ENCODE measurements around the gene MT1HL1. TPM values are rescaled to one million over a fixed set of nuclear protein-coding genes. Genes with fewer than 3 reads are reported as not detected.

Gene MT1HL1
- total RNA-seq, 1 experiment from 2014 or later, result not detected

DNA sequence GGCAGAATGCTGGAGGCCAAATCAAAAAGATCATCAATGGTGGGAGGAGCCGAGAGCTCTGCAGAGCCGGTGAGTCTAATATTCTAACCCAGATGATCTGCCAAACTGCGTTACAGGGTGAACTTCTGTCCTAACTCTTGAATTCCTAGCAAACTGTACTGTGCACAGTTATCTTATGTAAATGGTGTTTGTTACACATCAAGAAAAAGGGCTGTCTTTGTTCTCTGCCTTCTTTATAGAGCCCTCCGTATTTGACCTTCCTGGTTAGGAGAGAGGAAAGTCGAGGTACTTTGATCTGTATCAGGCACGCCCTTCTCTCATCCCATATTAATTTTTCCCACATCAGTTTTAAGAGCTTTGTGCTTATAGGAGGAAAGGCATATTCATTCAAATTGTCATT is 37.6 kb downstream of the MT1HL1 start:
- no TSS peak for BruUV-seq (replicated peaks)
- intact Hi-C loops (cut with micrococcal nuclease; ENCODE audit: unreplicated experiment), result no loop called here
- POLR2A ChIA-PET (ENCODE audit: low non-redundant PET), result no interaction called here
- H3K36me3 ChIP-seq (ENCODE audit: insufficient read depth, low read length, poor library complexity, severe bottlenecking), result no peaks in the 10 kb centered on the region
- no peak overlapping the region for H3K27ac ChIP-seq (ENCODE audit: low read depth, low read length, poor library complexity, severe bottlenecking)
- TF ChIP-seq, protein P1, sequence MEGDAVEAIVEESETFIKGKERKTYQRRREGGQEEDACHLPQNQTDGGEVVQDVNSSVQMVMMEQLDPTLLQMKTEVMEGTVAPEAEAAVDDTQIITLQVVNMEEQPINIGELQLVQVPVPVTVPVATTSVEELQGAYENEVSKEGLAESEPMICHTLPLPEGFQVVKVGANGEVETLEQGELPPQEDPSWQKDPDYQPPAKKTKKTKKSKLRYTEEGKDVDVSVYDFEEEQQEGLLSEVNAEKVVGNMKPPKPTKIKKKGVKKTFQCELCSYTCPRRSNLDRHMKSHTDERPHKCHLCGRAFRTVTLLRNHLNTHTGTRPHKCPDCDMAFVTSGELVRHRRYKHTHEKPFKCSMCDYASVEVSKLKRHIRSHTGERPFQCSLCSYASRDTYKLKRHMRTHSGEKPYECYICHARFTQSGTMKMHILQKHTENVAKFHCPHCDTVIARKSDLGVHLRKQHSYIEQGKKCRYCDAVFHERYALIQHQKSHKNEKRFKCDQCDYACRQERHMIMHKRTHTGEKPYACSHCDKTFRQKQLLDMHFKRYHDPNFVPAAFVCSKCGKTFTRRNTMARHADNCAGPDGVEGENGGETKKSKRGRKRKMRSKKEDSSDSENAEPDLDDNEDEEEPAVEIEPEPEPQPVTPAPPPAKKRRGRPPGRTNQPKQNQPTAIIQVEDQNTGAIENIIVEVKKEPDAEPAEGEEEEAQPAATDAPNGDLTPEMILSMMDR (conservative IDR thresholded peaks at IDR 0.05; ENCODE audit: low read depth, low read length), result no peak
- no peak for TF ChIP-seq EZH2 (IDR thresholded peaks at IDR 0.05; ENCODE audit: borderline replicate concordance, low read depth, low read length, poor library complexity, severe bottlenecking)
- DNase-seq (ENCODE audit: low spot score), result no peak
- H3K4me3 ChIP-seq (ENCODE audit: low read depth, low read length, poor library complexity, severe bottlenecking), result no peak overlapping the region
- no peaks in the 10 kb centered on the region for H3K4me1 ChIP-seq (ENCODE audit: insufficient read depth, low read length, poor library complexity, severe bottlenecking)
- no peaks in the 10 kb centered on the region for H3K9me3 ChIP-seq (ENCODE audit: low read depth, low read length, poor library complexity, severe bottlenecking)
- CTCF ChIA-PET, result no interaction called here
- no peaks in the 10 kb centered on the region for H3K27me3 ChIP-seq (replicated peaks; ENCODE audit: insufficient read depth, low read depth, low read length, poor library complexity)

DNA sequence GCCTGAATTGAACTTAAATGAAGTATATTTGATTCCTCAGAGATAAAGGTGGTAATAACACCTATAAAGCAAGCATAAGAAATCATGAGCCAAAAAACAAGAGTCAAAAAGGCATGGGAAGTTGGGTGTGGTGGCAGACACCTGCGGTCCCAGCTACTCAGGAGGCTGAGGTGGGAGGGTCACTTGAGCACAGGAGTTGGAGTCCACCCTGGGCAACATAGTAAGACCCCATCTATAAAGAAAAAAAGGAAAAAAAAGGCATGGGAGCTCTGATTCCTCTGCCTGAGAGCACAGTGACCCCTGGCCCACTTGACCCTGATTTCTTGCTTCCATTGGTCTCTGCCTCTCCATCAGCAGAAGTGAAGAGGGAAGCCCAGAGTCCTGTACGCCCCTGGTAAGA is 40.3 kb downstream of the MT1HL1 start:
- ChIA-PET CTCF (no interaction called here), POLR2A (ENCODE audit: low non-redundant PET) (no interaction called here)
- no peak overlapping the region for H3K27ac ChIP-seq (ENCODE audit: low read depth, low read length, poor library complexity, severe bottlenecking)
- no peaks in the 10 kb centered on the region for H3K4me1 ChIP-seq (ENCODE audit: insufficient read depth, low read length, poor library complexity, severe bottlenecking)
- no peaks in the 10 kb centered on the region for H3K36me3 ChIP-seq (ENCODE audit: insufficient read depth, low read length, poor library complexity, severe bottlenecking)
- DNase-seq (ENCODE audit: low spot score), result no peak
- TF ChIP-seq EZH2 (IDR thresholded peaks at IDR 0.05; ENCODE audit: borderline replicate concordance, low read depth, low read length, poor library complexity, severe bottlenecking), result no peak
- TF ChIP-seq, protein P1 (conservative IDR thresholded peaks at IDR 0.05; ENCODE audit: low read depth, low read length), result no peak
- BruUV-seq (replicated peaks), result no TSS peak
- H3K4me3 ChIP-seq (ENCODE audit: low read depth, low read length, poor library complexity, severe bottlenecking), result no peak overlapping the region
- intact Hi-C loops (cut with micrococcal nuclease; ENCODE audit: unreplicated experiment), result no loop called here
- no peaks in the 10 kb centered on the region for H3K27me3 ChIP-seq (replicated peaks; ENCODE audit: insufficient read depth, low read depth, low read length, poor library complexity)
- H3K9me3 ChIP-seq (ENCODE audit: low read depth, low read length, poor library complexity, severe bottlenecking), result no peaks in the 10 kb centered on the region

DNA sequence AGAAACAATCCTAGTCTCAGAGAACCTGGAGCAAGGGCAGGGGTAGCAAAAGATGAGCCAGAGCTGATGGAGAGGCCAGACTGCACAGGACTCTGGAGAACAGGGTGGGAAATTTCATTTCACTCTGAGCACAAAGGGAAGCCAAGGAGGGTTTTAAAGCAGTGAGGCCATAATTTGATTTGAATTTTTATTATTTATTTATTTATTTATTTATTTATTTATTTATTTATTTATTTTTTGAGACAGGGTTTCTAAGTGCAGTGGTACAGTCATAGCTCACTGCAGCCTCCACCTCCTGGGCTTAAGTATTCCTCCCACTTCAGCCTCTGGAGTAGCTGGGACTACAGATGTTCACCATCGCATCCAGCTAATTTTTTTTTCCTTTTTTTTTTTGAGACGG is 45.1 kb downstream of the MT1HL1 start:
- no peaks in the 10 kb centered on the region for H3K36me3 ChIP-seq (ENCODE audit: insufficient read depth, low read length, poor library complexity, severe bottlenecking)
- no peak overlapping the region for H3K27ac ChIP-seq (ENCODE audit: low read depth, low read length, poor library complexity, severe bottlenecking)
- H3K4me1 ChIP-seq (ENCODE audit: insufficient read depth, low read length, poor library complexity, severe bottlenecking), result no peaks in the 10 kb centered on the region
- TF ChIP-seq, protein P1 (conservative IDR thresholded peaks at IDR 0.05; ENCODE audit: low read depth, low read length), result no peak
- no peak for TF ChIP-seq EZH2 (IDR thresholded peaks at IDR 0.05; ENCODE audit: borderline replicate concordance, low read depth, low read length, poor library complexity, severe bottlenecking)
- no peak overlapping the region for H3K4me3 ChIP-seq (ENCODE audit: low read depth, low read length, poor library complexity, severe bottlenecking)
- ChIA-PET CTCF (no interaction called here), POLR2A (ENCODE audit: low non-redundant PET) (no interaction called here)
- intact Hi-C loops (cut with micrococcal nuclease; ENCODE audit: unreplicated experiment), result no loop called here
- DNase-seq (ENCODE audit: low spot score), result no peak
- BruUV-seq (replicated peaks), result no TSS peak
- no peaks in the 10 kb centered on the region for H3K27me3 ChIP-seq (replicated peaks; ENCODE audit: insufficient read depth, low read depth, low read length, poor library complexity)
- no peaks in the 10 kb centered on the region for H3K9me3 ChIP-seq (ENCODE audit: low read depth, low read length, poor library complexity, severe bottlenecking)
